Mesenchymal stem cell (in vitro differentiated cells and primary cell): ENCODE data around the gene UQCC3.
"Not testable (repeated sequence)": the region's sequence is repeated elsewhere in the genome, so short reads cannot be mapped to it uniquely, and the experiment has no call there.

Experiments used
- DNase-seq: peaks from one replicate; pipeline ENCODE4 v3.0.0-alpha.2; 2013
- H2AFZ ChIP-seq: one replicate; pipeline ENCODE4 v1.6.1; 2013; ENCODE audit warnings: low read depth, mild to moderate bottlenecking, control low read depth, inconsistent platforms, low read length, moderate library complexity
- H2AK5ac ChIP-seq: 2 replicates; pipeline ENCODE4 v1.6.1; 2013; ENCODE audit warnings: low read length, moderate library complexity, mild to moderate bottlenecking, inconsistent platforms; ENCODE audit not compliant: severe bottlenecking
- H2BK120ac ChIP-seq: one replicate; pipeline ENCODE4 v1.6.1; 2013; ENCODE audit warnings: low read depth, mild to moderate bottlenecking, inconsistent platforms, low read length, moderate library complexity
- H2BK12ac ChIP-seq, 2 experiments: one replicate each; pipeline ENCODE4 v1.6.1; 2013; ENCODE audit warnings: inconsistent platforms in 2 of 2, low read length in 2 of 2, mild to moderate bottlenecking in 2 of 2, moderate library complexity in 2 of 2, control low read depth in 1 of 2
- H2BK15ac ChIP-seq: one replicate; pipeline ENCODE4 v1.6.1; 2013; ENCODE audit warnings: mild to moderate bottlenecking, low read depth, inconsistent platforms; ENCODE audit not compliant: poor library complexity, severe bottlenecking
- H2BK5ac ChIP-seq: 2 replicates; pipeline ENCODE4 v1.6.1; 2013; ENCODE audit warnings: low read depth, mild to moderate bottlenecking, low read length, control low read depth, inconsistent platforms; ENCODE audit not compliant: poor library complexity, severe bottlenecking
- H3K14ac ChIP-seq, 2 experiments: one replicate each; pipeline ENCODE4 v1.6.1; 2013; ENCODE audit warnings: inconsistent platforms in 2 of 2, low read length in 2 of 2, control low read depth in 1 of 2, mild to moderate bottlenecking in 1 of 2, moderate library complexity in 1 of 2
- H3K18ac ChIP-seq, 2 experiments: one replicate each; pipeline ENCODE4 v1.6.1; 2013; ENCODE audit warnings: inconsistent platforms in 2 of 2, low read length in 2 of 2, control low read depth in 1 of 2, low read depth in 1 of 2, mild to moderate bottlenecking in 1 of 2
- H3K23ac ChIP-seq, 2 experiments: one replicate each; pipeline ENCODE4 v1.6.1; 2013; ENCODE audit warnings: inconsistent platforms in 2 of 2, low read length in 2 of 2, mild to moderate bottlenecking in 2 of 2, moderate library complexity in 2 of 2, control low read depth in 1 of 2
- H3K27ac ChIP-seq: 2 replicates; pipeline ENCODE4 v1.5.1; 2013; ENCODE audit warnings: mild to moderate bottlenecking, moderate library complexity, low read length, control low read depth, inconsistent platforms; ENCODE audit not compliant: poor library complexity, severe bottlenecking
- H3K27me3 ChIP-seq, 2 experiments: 2 replicates each; pipeline versions ENCODE4 v1.6.1 to v1.7.0; 2013; ENCODE audit warnings: low read length in 2 of 2, mild to moderate bottlenecking in 2 of 2, moderate library complexity in 2 of 2, control low read depth in 1 of 2, inconsistent platforms in 1 of 2; ENCODE audit not compliant: control insufficient read depth in 1 of 2, insufficient read depth in 1 of 2
- H3K36me3 ChIP-seq, 2 experiments: 2 replicates each; pipeline versions ENCODE4 v1.6.1 to v1.7.0; 2013; ENCODE audit warnings: low read length in 2 of 2, control low read depth in 1 of 2, inconsistent platforms in 1 of 2, low read depth in 1 of 2, mild to moderate bottlenecking in 1 of 2; ENCODE audit not compliant: insufficient read depth in 2 of 2, control insufficient read depth in 1 of 2
- H3K4ac ChIP-seq, 2 experiments: one replicate each; pipeline ENCODE4 v1.6.1; 2013; ENCODE audit warnings: inconsistent platforms in 2 of 2, low read length in 2 of 2, mild to moderate bottlenecking in 2 of 2, moderate library complexity in 2 of 2, control low read depth in 1 of 2, low read depth in 1 of 2
- H3K4me1 ChIP-seq: 2 replicates; pipeline ENCODE4 v1.6.1; 2013; ENCODE audit warnings: low read depth, low read length, control low read depth; ENCODE audit not compliant: control insufficient read depth, insufficient read depth
- H3K4me2 ChIP-seq: 2 replicates; pipeline ENCODE4 v1.6.1; 2013; ENCODE audit warnings: low read length, mild to moderate bottlenecking, inconsistent platforms; ENCODE audit not compliant: poor library complexity, severe bottlenecking
- H3K4me3 ChIP-seq, 2 experiments: 2 replicates each; pipeline versions ENCODE4 v1.5.1 to v1.7.0; 2013; ENCODE audit warnings: low read length in 2 of 2, mild to moderate bottlenecking in 2 of 2, control low read depth in 1 of 2, low read depth in 1 of 2; ENCODE audit not compliant: insufficient read depth in 1 of 2
- H3K79me1 ChIP-seq: replicated peaks from 2 replicates; pipeline ENCODE4 v1.6.1; 2013; ENCODE audit warnings: mild to moderate bottlenecking, control low read depth, low read length, inconsistent platforms; ENCODE audit not compliant: poor library complexity, severe bottlenecking
- H3K9ac ChIP-seq: 2 replicates; pipeline ENCODE4 v1.7.0; 2013; ENCODE audit warnings: mild to moderate bottlenecking, low read length, moderate library complexity
- H3K9me3 ChIP-seq: 2 replicates; pipeline ENCODE4 v1.7.0; 2013; ENCODE audit warnings: mild to moderate bottlenecking, low read length; ENCODE audit not compliant: control insufficient read depth
- H4K8ac ChIP-seq: one replicate; pipeline ENCODE4 v1.6.1; 2013; ENCODE audit warnings: inconsistent platforms, mild to moderate bottlenecking, low read length, moderate library complexity
- H4K91ac ChIP-seq: one replicate; pipeline ENCODE4 v1.6.1; 2013; ENCODE audit warnings: mild to moderate bottlenecking, low read length, inconsistent platforms
- WGBS: methylation state at CpG from one replicate; pipeline ENCODE4 v1.1.7; 2013; ENCODE audit warnings: mixed read lengths; 5-methylcytosine and 5-hydroxymethylcytosine counted together

UQCC3 gene

GRCh38 chr11:62650283-62650682 is 21.2 kb upstream of the UQCC3 start:
- 96% methylated on average over 12 of the region's 12 CpGs for WGBS
- not testable (repeated sequence) for H3K4ac ChIP-seq, H2AFZ ChIP-seq, H3K14ac ChIP-seq, H3K4me2 ChIP-seq, H3K18ac ChIP-seq, H3K9me3 ChIP-seq, H3K23ac ChIP-seq, H4K8ac ChIP-seq, H2BK15ac ChIP-seq, H3K4me3 ChIP-seq, H2BK5ac ChIP-seq, H3K9ac ChIP-seq, H3K27ac ChIP-seq, DNase-seq, H2AK5ac ChIP-seq, H4K91ac ChIP-seq, H2BK12ac ChIP-seq, H3K27me3 ChIP-seq, H2BK120ac ChIP-seq
- Histone ChIP-seq H3K79me1 (peaks cover 24% of the 10 kb centered on the region), H3K36me3 (peaks cover 28 to 31% of the 10 kb centered on the region in 2 experiments), H3K4me1 (peaks cover 11% of the 10 kb centered on the region)

GRCh38 chr11:62652161-62653006 is 19.1 kb upstream of the UQCC3 start:
- peak overlapping the region; percentile 83 for H3K4me2 ChIP-seq
- no peak for DNase-seq
- peak overlapping the region; percentile 74 for H2AFZ ChIP-seq
- no peaks in the 10 kb centered on the region for H3K27me3 ChIP-seq
- H3K4me1 ChIP-seq, result peaks cover 5% of the 10 kb centered on the region
- H2BK120ac ChIP-seq, result peak overlapping the region; percentile 95
- no peak overlapping the region for H4K91ac ChIP-seq
- 39% methylated on average over 16 of the region's 16 CpGs for WGBS
- peak overlapping the region; percentile 44 for H2AK5ac ChIP-seq
- no peaks in the 10 kb centered on the region for H3K9me3 ChIP-seq
- H3K27ac ChIP-seq, result peak overlapping the region; percentile 46
- peak overlapping the region in 1 of 2 experiments; percentile 76 for H3K4ac ChIP-seq
- no peak overlapping the region for H3K14ac ChIP-seq
- H3K9ac ChIP-seq, result peak overlapping the region; percentile 96
- H2BK5ac ChIP-seq, result no peak overlapping the region
- H3K23ac ChIP-seq, result no peak overlapping the region
- no peak overlapping the region for H2BK15ac ChIP-seq
- no peak overlapping the region for H2BK12ac ChIP-seq
- peak overlapping the region; percentile 91 to 98 for H3K4me3 ChIP-seq
- peak overlapping the region; percentile 78 for H4K8ac ChIP-seq
- H3K36me3 ChIP-seq, result peaks cover 25% of the 10 kb centered on the region in 2 experiments
- peaks cover 19% of the 10 kb centered on the region for H3K79me1 ChIP-seq
- peak overlapping the region in 1 of 2 experiments; percentile 80 for H3K18ac ChIP-seq

GRCh38 chr11:62654297-62654696 is 17.2 kb upstream of the UQCC3 start:
- Histone ChIP-seq H2AFZ (no peak overlapping the region), H2BK120ac (no peak overlapping the region), H3K4ac (no peak overlapping the region), H3K27me3 (no peaks in the 10 kb centered on the region), H3K9ac (no peak overlapping the region), H3K27ac (no peak overlapping the region), H3K36me3 (peaks cover 5 to 6% of the 10 kb centered on the region in 2 experiments), H3K14ac (no peak overlapping the region), H3K79me1 (peaks cover 10% of the 10 kb centered on the region), H2AK5ac (no peak overlapping the region), H3K4me1 (peaks cover 5% of the 10 kb centered on the region), H3K23ac (no peak overlapping the region), H2BK5ac (no peak overlapping the region), H4K8ac (no peak overlapping the region), H3K9me3 (no peaks in the 10 kb centered on the region), H3K18ac (no peak overlapping the region), H2BK12ac (no peak overlapping the region), H4K91ac (no peak overlapping the region), H2BK15ac (no peak overlapping the region), H3K4me2 (no peak overlapping the region), H3K4me3 (no peak overlapping the region)
- 97% methylated on average over 11 of the region's 11 CpGs for WGBS
- DNase-seq, result no peak

GRCh38 chr11:62656796-62657429 is 14.6 kb upstream of the UQCC3 start:
- H3K23ac ChIP-seq, result no peak overlapping the region
- no peak for DNase-seq
- H2AK5ac ChIP-seq, result no peak overlapping the region
- H3K4me2 ChIP-seq, result no peak overlapping the region
- no peak overlapping the region for H3K4me3 ChIP-seq
- no peak overlapping the region for H4K8ac ChIP-seq
- H3K27me3 ChIP-seq, result no peaks in the 10 kb centered on the region
- no peak overlapping the region for H3K4ac ChIP-seq
- no peak overlapping the region for H3K27ac ChIP-seq
- H2BK12ac ChIP-seq, result no peak overlapping the region
- no peak overlapping the region for H4K91ac ChIP-seq
- no peaks in the 10 kb centered on the region for H3K9me3 ChIP-seq
- no peak overlapping the region for H3K14ac ChIP-seq
- H2BK5ac ChIP-seq, result no peak overlapping the region
- 98% methylated on average over 4 of the region's 5 CpGs for WGBS
- peaks cover 4 to 5% of the 10 kb centered on the region in 2 experiments for H3K36me3 ChIP-seq
- no peak overlapping the region for H2BK15ac ChIP-seq
- H3K79me1 ChIP-seq, result peaks cover 4% of the 10 kb centered on the region
- peaks cover 2% of the 10 kb centered on the region for H3K4me1 ChIP-seq
- no peak overlapping the region for H3K9ac ChIP-seq
- H2AFZ ChIP-seq, result no peak overlapping the region
- no peak overlapping the region for H2BK120ac ChIP-seq
- H3K18ac ChIP-seq, result no peak overlapping the region
